GM18520 (cell line): Measurements from ENCODE around the gene HTR1D.

Source experiments
- ATAC-seq: cut with Tn5 transposase; IDR thresholded peaks from one replicate; pipeline ENCODE4 v1.9.1; 2021; ENCODE audit not compliant: unreplicated experiment

HTR1D gene

GRCh38 chr1:23187637-23188036 is 29.7 kb downstream of the HTR1D start:
- no peak for ATAC-seq

GRCh38 chr1:23185381-23185780 is 31.9 kb downstream of the HTR1D start:
- ATAC-seq: no peak

- ATAC-seq: no peak
These were observed 32.9 kb downstream of the HTR1D start for GRCh38 chr1:23184212-23184934.

GRCh38 chr1:23179862-23180261 is 37.4 kb downstream of the HTR1D start:
- no peak for ATAC-seq

GRCh38 chr1:23178950-23179349 is 38.4 kb downstream of the HTR1D start:
- no peak for ATAC-seq

- no peak for ATAC-seq
These were observed 38.9 kb downstream of the HTR1D start for GRCh38 chr1:23178414-23178813.

- ATAC-seq: no peak
These were observed 39.6 kb downstream of the HTR1D start for GRCh38 chr1:23177438-23178380.

- ATAC-seq: no peak
These were observed 40.3 kb downstream of the HTR1D start for GRCh38 chr1:23177031-23177430.

GRCh38 chr1:23174426-23175110 is 42.7 kb downstream of the HTR1D start:
- ATAC-seq: no peak

GRCh38 chr1:23171181-23171755 is 46.0 kb downstream of the HTR1D start:
- ATAC-seq: no peak

GRCh38 chr1:23169727-23170335 is 47.5 kb downstream of the HTR1D start:
- ATAC-seq: no peak

- ATAC-seq: no peak
These were observed 48.1 kb downstream of the HTR1D start for GRCh38 chr1:23169195-23169575.

- no peak for ATAC-seq
These were observed 48.7 kb downstream of the HTR1D start, which contains the start of gene LUZP1 for GRCh38 chr1:23168445-23169194. LUZP1 (minus strand) TSS chr1:23168856.

- no peak for ATAC-seq
These were observed 49.2 kb downstream of the HTR1D start for GRCh38 chr1:23168079-23168444.

GRCh38 chr1:23167353-23168078 is 49.8 kb downstream of the HTR1D start:
- ATAC-seq: no peak

GRCh38 chr1:23166854-23167253 is 50.4 kb downstream of the HTR1D start:
- no peak for ATAC-seq

- ATAC-seq: no peak
These were observed 53.9 kb downstream of the HTR1D start for GRCh38 chr1:23163395-23163794.

- ATAC-seq: no peak
These were observed 57.1 kb downstream of the HTR1D start for GRCh38 chr1:23159963-23160877.
